Stimulated activated naive B cell treated with anti-CD40 and anti-IgM and Interleukin-4, amounts not matched to agents 10 μg/mL and 1 μg/mL and 100 μg/mL, for 72 hours (primary cell): ENCODE results near the gene NANOS2.
A peak's percentile ranks its signal among the peaks of the same experiment; 100 is the strongest.
"Not testable (repeated sequence)": the region's sequence is repeated elsewhere in the genome, so short reads cannot be mapped to it uniquely, and the experiment has no call there.

ENCODE experiments used
- ATAC-seq, 2 donors: fragments of 150-1000 bp; cut with Tn5 transposase; replicated peaks; 2 replicates each; pipeline ENCODE4 v1.10.0; 2021; ENCODE audit warnings: moderate library complexity in 1 of 2
- DNase-seq: peaks from one replicate; pipeline ENCODE4 v3.0.0; 2021
- H3K27ac Mint-ChIP-seq: one replicate; pipeline ENCODE4 v1.8.0; 2022; ENCODE audit warnings: mild to moderate bottlenecking, mixed read lengths
- H3K27me3 Mint-ChIP-seq, 2 donors: one replicate each; pipeline ENCODE4 v1.8.0; 2022; ENCODE audit warnings: mixed read lengths in 2 of 2
- H3K36me3 Mint-ChIP-seq, 2 donors: one replicate each; pipeline ENCODE4 v1.8.0; 2022; ENCODE audit warnings: mixed read lengths in 2 of 2, mild to moderate bottlenecking in 1 of 2
- H3K4me1 Mint-ChIP-seq, 2 donors: one replicate each; pipeline ENCODE4 v1.8.0; 2022; ENCODE audit warnings: mixed read lengths in 2 of 2, mild to moderate bottlenecking in 1 of 2
- H3K4me3 Mint-ChIP-seq, 2 donors: one replicate each; pipeline ENCODE4 v1.8.0; 2022; ENCODE audit warnings: mild to moderate bottlenecking in 2 of 2, mixed read lengths in 2 of 2, moderate library complexity in 1 of 2
- H3K9me3 Mint-ChIP-seq, 2 donors: one replicate each; pipeline ENCODE4 v1.8.0; 2022; ENCODE audit warnings: mixed read lengths in 2 of 2, mild to moderate bottlenecking in 1 of 2

NANOS2 gene

DNA sequence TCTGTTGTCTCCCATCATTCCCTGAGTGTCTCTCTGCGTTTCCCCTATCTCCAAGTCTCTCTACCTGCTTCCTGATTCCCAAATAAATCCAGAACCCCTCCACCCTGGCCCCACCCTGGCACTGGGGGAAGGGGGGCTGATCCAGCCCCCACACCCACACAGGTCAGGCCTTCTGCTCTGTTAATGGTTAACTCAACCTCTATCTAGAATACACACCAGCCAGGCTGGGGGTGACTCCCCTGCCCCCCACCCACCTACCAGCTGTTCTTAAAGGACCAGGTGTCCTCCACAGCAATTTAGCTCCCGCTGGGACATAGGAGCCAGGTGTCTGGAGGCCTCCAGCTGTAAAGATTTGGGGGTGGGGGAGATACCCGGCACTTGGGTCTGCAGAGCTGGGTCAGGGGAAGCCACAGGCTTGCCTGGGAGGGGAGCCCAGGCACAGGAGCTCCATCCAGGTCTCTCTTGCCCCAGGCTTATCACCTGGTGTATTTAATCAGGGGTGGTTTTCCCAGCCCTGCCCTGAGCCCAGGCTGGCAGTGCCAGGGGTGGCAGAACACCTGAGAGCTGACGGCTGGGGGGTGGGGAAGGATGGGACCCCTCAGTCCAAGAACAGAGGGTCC is 32.6 kb downstream of the NANOS2 start:
- H3K4me1 Mint-ChIP-seq: peaks cover 18 to 45% of the 10 kb centered on the region in 2 donors
- H3K27me3 Mint-ChIP-seq: peaks cover 25 to 27% of the 10 kb centered on the region in 2 donors
- DNase-seq: no peak
- H3K9me3 Mint-ChIP-seq: no peaks in the 10 kb centered on the region
- H3K27ac Mint-ChIP-seq: no peak overlapping the region
- ATAC-seq: no peak
- H3K36me3 Mint-ChIP-seq: peaks cover 6 to 11% of the 10 kb centered on the region in 2 donors
- H3K4me3 Mint-ChIP-seq: no peak overlapping the region

GRCh38 chr19:45881082-45881908 is 33.3 kb downstream of the NANOS2 start:
- no peak for DNase-seq
- no peak for ATAC-seq
- H3K9me3 Mint-ChIP-seq: no peaks in the 10 kb centered on the region
- H3K4me3 Mint-ChIP-seq: no peak overlapping the region
- peaks cover 20 to 48% of the 10 kb centered on the region in 2 donors for H3K4me1 Mint-ChIP-seq
- no peak overlapping the region for H3K27ac Mint-ChIP-seq
- peaks cover 27 to 32% of the 10 kb centered on the region in 2 donors for H3K27me3 Mint-ChIP-seq
- H3K36me3 Mint-ChIP-seq: peaks cover 6 to 11% of the 10 kb centered on the region in 2 donors

GRCh38 chr19:45879971-45880370 is 34.6 kb downstream of the NANOS2 start:
- no peak overlapping the region for H3K4me3 Mint-ChIP-seq
- DNase-seq (no peak), ATAC-seq (no peak)
- peaks cover 6 to 11% of the 10 kb centered on the region in 2 donors for H3K36me3 Mint-ChIP-seq
- H3K27ac Mint-ChIP-seq: no peak overlapping the region
- H3K9me3 Mint-ChIP-seq: no peaks in the 10 kb centered on the region
- peaks cover 21 to 45% of the 10 kb centered on the region in 2 donors for H3K4me1 Mint-ChIP-seq
- peaks cover 38 to 46% of the 10 kb centered on the region in 2 donors for H3K27me3 Mint-ChIP-seq

DNA sequence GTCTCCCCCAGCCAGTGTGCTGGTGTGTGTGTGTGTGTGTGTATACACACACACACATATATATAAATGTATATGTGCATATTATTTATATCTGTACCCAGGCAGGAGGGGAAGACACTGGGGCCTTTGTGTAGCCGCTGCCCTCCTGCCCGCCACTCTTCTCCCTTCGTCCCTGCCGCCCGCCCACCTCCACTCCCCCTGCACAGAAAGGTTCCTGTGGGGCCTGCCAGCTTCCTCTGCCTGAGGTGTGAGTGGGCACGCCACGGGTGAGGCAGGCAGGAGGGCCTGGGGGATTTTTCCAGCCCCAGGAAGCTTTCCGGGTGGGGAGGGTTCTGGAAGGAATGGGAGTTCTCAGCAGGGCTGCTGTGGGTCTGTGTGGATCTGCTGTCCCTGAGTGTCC is 35.5 kb downstream of the NANOS2 start:
- ATAC-seq: no peak
- peaks cover 21 to 44% of the 10 kb centered on the region in 2 donors for H3K4me1 Mint-ChIP-seq
- peaks cover 44 to 53% of the 10 kb centered on the region in 2 donors for H3K27me3 Mint-ChIP-seq
- H3K36me3 Mint-ChIP-seq: peaks cover 6 to 11% of the 10 kb centered on the region in 2 donors
- no peak overlapping the region for H3K4me3 Mint-ChIP-seq
- H3K27ac Mint-ChIP-seq: peak overlapping the region; percentile 7
- no peak for DNase-seq
- no peaks in the 10 kb centered on the region for H3K9me3 Mint-ChIP-seq

- ATAC-seq (peak; percentile 32 to 51), DNase-seq (no peak)
- no peaks in the 10 kb centered on the region for H3K9me3 Mint-ChIP-seq
- H3K4me1 Mint-ChIP-seq: peaks cover 16 to 36% of the 10 kb centered on the region in 2 donors
- no peak overlapping the region for H3K27ac Mint-ChIP-seq
- no peak overlapping the region for H3K4me3 Mint-ChIP-seq
- peaks cover 47 to 57% of the 10 kb centered on the region in 2 donors for H3K27me3 Mint-ChIP-seq
- H3K36me3 Mint-ChIP-seq: peaks cover 4 to 7% of the 10 kb centered on the region in 2 donors
These were observed 36.4 kb downstream of the NANOS2 start for GRCh38 chr19:45878043-45878794.

DNA sequence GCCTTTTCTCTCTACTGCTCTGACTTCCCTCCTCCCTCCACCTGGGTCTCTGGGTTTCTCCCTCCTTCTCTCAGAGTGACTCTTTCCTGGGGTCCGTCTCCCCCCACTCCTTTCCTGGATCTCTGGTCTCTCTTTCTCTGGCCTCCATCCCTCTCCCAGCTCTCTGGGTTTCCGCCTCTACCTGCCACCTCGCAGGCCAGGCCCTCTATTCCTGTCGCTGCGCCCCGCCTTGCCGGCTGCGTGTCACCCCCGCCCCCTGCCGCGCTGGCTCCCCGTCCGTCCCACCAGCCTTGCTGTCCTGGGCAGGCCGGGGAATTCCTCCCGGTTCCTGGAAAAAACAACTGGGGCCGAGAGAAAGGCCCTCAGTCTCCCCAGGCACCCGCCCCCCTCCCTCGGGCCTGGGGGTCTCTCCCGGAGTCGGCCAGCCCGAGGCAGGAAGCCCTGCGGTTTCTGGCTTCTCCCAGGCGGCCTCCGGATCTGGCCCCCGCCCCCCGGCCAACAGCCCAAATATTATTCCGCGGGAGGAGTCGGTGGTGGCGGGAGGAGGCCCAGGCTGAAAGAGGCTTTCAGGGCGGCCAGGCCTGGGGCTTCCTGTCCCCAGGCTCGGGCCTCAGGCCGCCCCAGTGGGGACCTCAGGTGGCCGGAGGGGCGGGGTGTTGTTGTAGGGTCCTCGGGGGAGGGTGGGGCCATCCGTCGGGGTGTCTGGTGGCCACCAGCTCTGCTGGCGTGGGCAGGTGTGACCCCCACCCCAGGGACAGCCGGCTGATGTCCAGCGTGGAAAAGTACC is 38.0 kb downstream of the NANOS2 start:
- H3K4me3 Mint-ChIP-seq: peak overlapping the region; percentile 1 to 68
- ATAC-seq: peak; percentile 49 to 53
- H3K27me3 Mint-ChIP-seq: peaks cover 47 to 57% of the 10 kb centered on the region in 2 donors
- no peak for DNase-seq
- H3K4me1 Mint-ChIP-seq: peaks cover 10 to 23% of the 10 kb centered on the region in 2 donors
- peaks cover 1% of the 10 kb centered on the region in 2 donors for H3K36me3 Mint-ChIP-seq
- H3K9me3 Mint-ChIP-seq: no peaks in the 10 kb centered on the region
- peak overlapping the region; percentile 52 for H3K27ac Mint-ChIP-seq

GRCh38 chr19:45876161-45876410 is 38.5 kb downstream of the NANOS2 start:
- no peak overlapping the region for H3K27ac Mint-ChIP-seq
- H3K27me3 Mint-ChIP-seq: peaks cover 46 to 57% of the 10 kb centered on the region in 2 donors
- H3K9me3 Mint-ChIP-seq: no peaks in the 10 kb centered on the region
- peaks cover 8 to 18% of the 10 kb centered on the region in 2 donors for H3K4me1 Mint-ChIP-seq
- peak overlapping the region; percentile 1 to 68 for H3K4me3 Mint-ChIP-seq
- ATAC-seq (peak; percentile 68 to 80), DNase-seq (no peak)
- no peaks in the 10 kb centered on the region for H3K36me3 Mint-ChIP-seq

GRCh38 chr19:45874620-45874966 is 40.0 kb downstream of the NANOS2 start:
- Mint-ChIP-seq H3K36me3 (no peaks in the 10 kb centered on the region), H3K27me3 (peaks cover 42 to 51% of the 10 kb centered on the region in 2 donors), H3K4me3 (no peak overlapping the region), H3K4me1 (peaks cover 8 to 18% of the 10 kb centered on the region in 2 donors), H3K9me3 (no peaks in the 10 kb centered on the region), H3K27ac (no peak overlapping the region)
- no peak for ATAC-seq
- DNase-seq: no peak

- H3K36me3 Mint-ChIP-seq: no peaks in the 10 kb centered on the region
- H3K4me1 Mint-ChIP-seq: peaks cover 8 to 14% of the 10 kb centered on the region in 2 donors
- ATAC-seq: no peak
- H3K27me3 Mint-ChIP-seq: peaks cover 37 to 43% of the 10 kb centered on the region in 2 donors
- no peaks in the 10 kb centered on the region for H3K9me3 Mint-ChIP-seq
- no peak overlapping the region for H3K27ac Mint-ChIP-seq
- no peak for DNase-seq
- no peak overlapping the region for H3K4me3 Mint-ChIP-seq
These were observed 41.3 kb downstream of the NANOS2 start for GRCh38 chr19:45873219-45873772.

GRCh38 chr19:45872095-45872919 is 42.3 kb downstream of the NANOS2 start:
- Mint-ChIP-seq H3K9me3 (no peaks in the 10 kb centered on the region), H3K27me3 (peaks cover 30 to 34% of the 10 kb centered on the region in 2 donors), H3K4me1 (peaks cover 6 to 12% of the 10 kb centered on the region in 2 donors), H3K27ac (no peak overlapping the region), H3K36me3 (no peaks in the 10 kb centered on the region), H3K4me3 (no peak overlapping the region)
- no peak for ATAC-seq
- DNase-seq: no peak

DNA sequence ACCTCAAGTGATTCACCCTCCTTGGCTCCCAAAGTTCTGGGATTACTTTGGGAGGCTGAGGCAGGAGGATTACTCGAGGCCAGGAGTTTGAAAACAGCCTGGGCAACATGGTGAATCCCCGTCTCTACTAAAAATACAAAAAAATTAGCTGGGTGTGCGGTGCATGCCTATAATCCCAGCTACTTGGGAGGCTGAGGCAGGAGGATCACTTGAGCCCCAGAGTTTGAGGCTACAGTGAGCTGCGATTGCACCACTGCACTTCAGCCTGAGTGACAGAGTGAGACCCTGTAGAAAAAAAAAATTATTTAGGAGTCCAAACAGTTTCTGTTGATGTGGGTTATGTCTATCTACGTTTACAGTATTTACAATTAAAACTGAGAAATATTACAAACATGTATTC is 43.8 kb downstream of the NANOS2 start:
- ATAC-seq (no peak), DNase-seq (no peak)
- Mint-ChIP-seq H3K4me1 (no peaks in the 10 kb centered on the region), H3K27me3 (peaks cover 21 to 28% of the 10 kb centered on the region in 2 donors), H3K9me3 (no peaks in the 10 kb centered on the region), H3K36me3 (no peaks in the 10 kb centered on the region), H3K27ac (no peak overlapping the region), H3K4me3 (no peak overlapping the region)

DNA sequence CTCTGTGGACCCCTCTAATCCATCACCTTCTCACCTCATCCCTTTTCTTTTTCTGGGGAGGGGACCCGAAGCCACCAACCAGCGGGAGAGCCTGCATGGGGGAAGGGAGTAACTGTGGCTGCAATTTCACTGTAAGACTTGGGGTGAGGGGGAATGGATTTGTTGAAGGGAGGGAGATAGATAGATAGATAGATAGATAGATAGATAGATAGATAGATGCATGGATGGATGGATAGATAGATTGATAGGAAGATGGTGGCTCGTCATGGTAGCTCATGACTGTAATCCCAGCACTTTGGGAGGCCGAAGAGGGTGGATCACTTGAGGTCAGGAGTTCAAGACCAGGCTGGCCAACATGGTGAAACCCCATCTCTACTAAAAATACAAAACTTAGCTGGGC is 47.3 kb downstream of the NANOS2 start:
- Mint-ChIP-seq H3K4me1 (peaks cover 11 to 13% of the 10 kb centered on the region in 2 donors), H3K27me3 (peaks cover 31 to 34% of the 10 kb centered on the region in 2 donors)
- DNase-seq, H3K4me3 Mint-ChIP-seq, H3K27ac Mint-ChIP-seq, H3K9me3 Mint-ChIP-seq, H3K36me3 Mint-ChIP-seq, ATAC-seq: not testable (repeated sequence)
